Upper lobe of left lung (tissue), 4 donors: ENCODE results near the gene PYHIN1.

Source experiments
- CTCF ChIP-seq, 6 experiments: fragments of 450-650 bp in 4 of 6; fragments of 200-600 bp in 2 of 6; sonication (generic) in 2 of 6; IDR thresholded peaks; one replicate each; pipeline ENCODE4 v1.5.1; 2016 to 2019; ENCODE audit warnings: antibody characterized with exemption in 6 of 6
- EP300 ChIP-seq, 4 donors: sonication (generic); formaldehyde crosslinking; IDR thresholded peaks; one replicate each; pipeline ENCODE4 v1.5.1; 2017; ENCODE audit warnings: antibody characterized with exemption in 4 of 4, control low read depth in 2 of 4
- POLR2A ChIP-seq, 4 donors: fragments of 450-650 bp; IDR thresholded peaks; one replicate each; pipeline ENCODE4 v1.5.1; 2016 to 2017; ENCODE audit warnings: antibody characterized with exemption in 4 of 4, mild to moderate bottlenecking in 2 of 4
- POLR2AphosphoS5 ChIP-seq, 2 donors: sonication (generic); formaldehyde crosslinking; IDR thresholded peaks; one replicate each; pipeline ENCODE4 v1.5.1; 2017; ENCODE audit warnings: antibody characterized with exemption in 2 of 2

- no peak for TF ChIP-seq CTCF (IDR thresholded peaks at IDR 0.05)
- TF ChIP-seq POLR2AphosphoS5 (IDR thresholded peaks at IDR 0.05): no peak
- TF ChIP-seq EP300 (IDR thresholded peaks at IDR 0.05): no peak
- TF ChIP-seq POLR2A (IDR thresholded peaks at IDR 0.05): no peak
These were observed 13.7 kb downstream of the PYHIN1 start for GRCh38 chr1:158945061-158945460.
